ENCODE measurements around the gene TTPAL. TPM values are rescaled to one million over a fixed set of nuclear protein-coding genes. Genes with fewer than 3 reads are reported as not detected.

Gene TTPAL
- total RNA-seq, 2 donors from 2014 or later: 7.3 to 17.6 TPM

DNA sequence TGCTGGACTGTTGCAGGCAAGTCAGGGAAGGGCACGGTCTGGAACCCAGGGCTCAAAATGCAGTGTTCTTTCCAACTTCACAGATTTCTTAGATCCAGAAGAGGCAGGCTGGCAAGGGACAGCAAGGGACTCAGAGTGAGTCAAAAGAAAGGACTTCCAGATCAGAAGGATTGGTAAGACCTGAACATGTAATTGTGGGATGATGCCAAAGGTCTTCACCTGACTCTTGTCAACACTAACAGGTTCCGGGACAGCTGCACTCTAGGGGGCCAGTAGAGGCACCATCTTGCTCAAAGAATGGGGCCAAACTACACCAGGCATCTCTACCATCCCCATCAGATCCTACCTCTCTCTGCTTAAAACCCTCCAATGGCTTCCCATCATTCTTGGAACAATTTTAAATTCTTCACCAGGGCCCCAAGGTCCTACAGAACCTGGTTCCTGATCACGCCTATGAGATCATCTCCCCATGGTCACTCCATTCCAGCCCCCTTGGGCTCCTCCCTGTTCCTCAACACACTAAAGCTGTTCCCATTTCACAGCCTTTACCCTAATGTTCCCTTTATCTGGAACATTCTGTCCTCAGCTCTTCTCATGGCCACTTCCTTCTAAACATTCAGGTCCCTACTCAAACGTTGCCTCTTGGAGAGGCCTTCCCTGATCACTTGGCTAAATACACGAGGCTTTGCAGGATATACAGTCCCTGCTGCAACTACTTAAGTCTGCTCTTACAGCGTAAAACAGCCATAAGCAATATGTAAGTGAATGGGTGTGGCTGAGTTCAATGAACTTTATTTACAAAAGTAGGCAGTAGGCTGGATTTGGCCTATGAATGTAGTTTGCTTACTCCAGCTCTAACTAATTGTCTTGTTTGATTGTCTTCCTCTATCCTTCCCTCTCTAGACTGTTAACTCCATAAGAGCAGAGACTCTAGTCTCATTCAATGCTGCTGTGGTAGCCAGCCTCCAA is 29.6 kb upstream of the TTPAL start:
- ATAC-seq (ENCODE audit: insufficient number of reproducible peaks, low FRiP score, low read depth): no peak
- DNase-seq (ENCODE audit: low spot score): no peak
- no peak overlapping the region for H3K4me3 ChIP-seq
- no peaks in the 10 kb centered on the region for H3K9me3 ChIP-seq
- no peak overlapping the region for H3K27ac ChIP-seq
- no peaks in the 10 kb centered on the region for H3K36me3 ChIP-seq
- no peaks in the 10 kb centered on the region for H3K27me3 ChIP-seq (replicated peaks; ENCODE audit: insufficient read depth)
- H3K4me1 ChIP-seq (ENCODE audit: control insufficient read depth in 1 of 2, low read depth in 2 of 2): no peaks in the 10 kb centered on the region
- TF ChIP-seq, protein P1, sequence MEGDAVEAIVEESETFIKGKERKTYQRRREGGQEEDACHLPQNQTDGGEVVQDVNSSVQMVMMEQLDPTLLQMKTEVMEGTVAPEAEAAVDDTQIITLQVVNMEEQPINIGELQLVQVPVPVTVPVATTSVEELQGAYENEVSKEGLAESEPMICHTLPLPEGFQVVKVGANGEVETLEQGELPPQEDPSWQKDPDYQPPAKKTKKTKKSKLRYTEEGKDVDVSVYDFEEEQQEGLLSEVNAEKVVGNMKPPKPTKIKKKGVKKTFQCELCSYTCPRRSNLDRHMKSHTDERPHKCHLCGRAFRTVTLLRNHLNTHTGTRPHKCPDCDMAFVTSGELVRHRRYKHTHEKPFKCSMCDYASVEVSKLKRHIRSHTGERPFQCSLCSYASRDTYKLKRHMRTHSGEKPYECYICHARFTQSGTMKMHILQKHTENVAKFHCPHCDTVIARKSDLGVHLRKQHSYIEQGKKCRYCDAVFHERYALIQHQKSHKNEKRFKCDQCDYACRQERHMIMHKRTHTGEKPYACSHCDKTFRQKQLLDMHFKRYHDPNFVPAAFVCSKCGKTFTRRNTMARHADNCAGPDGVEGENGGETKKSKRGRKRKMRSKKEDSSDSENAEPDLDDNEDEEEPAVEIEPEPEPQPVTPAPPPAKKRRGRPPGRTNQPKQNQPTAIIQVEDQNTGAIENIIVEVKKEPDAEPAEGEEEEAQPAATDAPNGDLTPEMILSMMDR (IDR thresholded peaks at IDR 0.05): no peak

- H3K36me3 ChIP-seq: no peaks in the 10 kb centered on the region
- ATAC-seq (ENCODE audit: insufficient number of reproducible peaks, low FRiP score, low read depth): no peak
- H3K27ac ChIP-seq: no peak overlapping the region
- no peaks in the 10 kb centered on the region for H3K4me1 ChIP-seq (ENCODE audit: control insufficient read depth in 1 of 2, low read depth in 2 of 2)
- no peak for DNase-seq (ENCODE audit: low spot score)
- TF ChIP-seq, protein P1 (IDR thresholded peaks at IDR 0.05): no peak
- no peaks in the 10 kb centered on the region for H3K9me3 ChIP-seq
- H3K27me3 ChIP-seq (replicated peaks; ENCODE audit: insufficient read depth): no peaks in the 10 kb centered on the region
- no peak overlapping the region for H3K4me3 ChIP-seq
These were observed 27.8 kb upstream of the TTPAL start for GRCh38 chr20:44447827-44448419.

DNA sequence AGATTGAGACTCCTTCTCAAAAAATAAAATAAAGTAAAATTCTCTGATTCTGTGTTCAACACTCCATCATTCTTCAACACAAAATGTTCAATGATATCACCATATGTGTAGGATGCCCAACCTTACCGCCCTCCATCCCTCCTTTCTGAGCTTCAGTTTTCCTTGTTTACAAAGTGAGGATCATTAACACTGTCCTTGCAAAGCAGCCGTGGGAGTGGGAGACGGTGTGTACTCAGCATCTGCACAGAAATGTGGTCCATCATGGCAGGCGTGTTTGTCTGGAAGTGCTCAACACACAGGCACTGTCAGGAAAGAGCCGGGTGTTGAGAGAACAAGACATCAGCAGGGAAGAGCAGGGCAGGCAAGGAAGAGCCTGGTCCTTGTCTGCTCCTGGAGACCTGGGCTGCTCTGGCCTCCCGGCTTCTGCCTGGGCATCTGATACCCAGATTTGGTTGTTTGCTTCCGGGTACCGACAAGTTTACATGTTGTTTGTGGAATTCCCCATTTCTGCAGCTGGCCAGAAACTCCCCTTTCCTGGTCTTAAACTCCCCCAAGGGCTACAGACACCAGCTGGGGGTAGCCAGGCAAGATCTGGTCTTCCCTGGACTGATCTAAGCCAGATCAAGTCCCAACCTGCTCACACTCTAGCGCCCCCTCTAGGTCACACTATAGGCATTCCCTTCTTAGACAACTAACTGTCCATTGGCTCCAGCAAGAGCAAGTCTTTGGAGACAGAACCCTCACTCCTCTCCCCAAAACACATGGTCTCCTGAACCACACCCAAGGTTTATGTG is 26.7 kb upstream of the TTPAL start:
- TF ChIP-seq, protein P1 (IDR thresholded peaks at IDR 0.05): no peak
- H3K4me3 ChIP-seq: no peak overlapping the region
- no peaks in the 10 kb centered on the region for H3K9me3 ChIP-seq
- H3K27ac ChIP-seq: no peak overlapping the region
- H3K36me3 ChIP-seq: no peaks in the 10 kb centered on the region
- ATAC-seq (ENCODE audit: insufficient number of reproducible peaks, low FRiP score, low read depth): no peak
- no peaks in the 10 kb centered on the region for H3K27me3 ChIP-seq (replicated peaks; ENCODE audit: insufficient read depth)
- no peaks in the 10 kb centered on the region for H3K4me1 ChIP-seq (ENCODE audit: control insufficient read depth in 1 of 2, low read depth in 2 of 2)
- DNase-seq (ENCODE audit: low spot score): no peak

DNA sequence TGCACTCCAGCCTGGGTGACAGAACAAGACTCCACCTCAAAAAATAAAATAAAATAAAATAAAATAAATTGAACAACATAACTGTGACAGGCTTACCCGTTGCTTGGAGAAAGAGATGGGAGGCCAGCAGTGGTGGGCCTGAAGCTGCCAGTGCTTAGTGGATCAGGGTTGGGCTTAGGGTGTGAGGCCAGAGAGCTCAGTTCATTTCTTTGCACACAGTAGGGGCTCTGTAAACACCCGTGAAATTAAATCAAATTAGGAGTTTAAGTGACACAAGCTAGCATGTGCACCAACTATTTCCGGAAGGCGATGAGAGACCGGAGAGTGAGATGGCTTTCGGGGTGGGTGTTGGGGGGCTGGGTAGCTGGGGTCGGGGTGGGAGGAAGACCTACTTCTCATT is 25.8 kb upstream of the TTPAL start:
- H3K4me1 ChIP-seq (ENCODE audit: control insufficient read depth in 1 of 2, low read depth in 2 of 2): no peaks in the 10 kb centered on the region
- H3K9me3 ChIP-seq: no peaks in the 10 kb centered on the region
- no peak for DNase-seq (ENCODE audit: low spot score)
- no peaks in the 10 kb centered on the region for H3K36me3 ChIP-seq
- no peak overlapping the region for H3K27ac ChIP-seq
- TF ChIP-seq, protein P1 (IDR thresholded peaks at IDR 0.05): no peak
- ATAC-seq (ENCODE audit: insufficient number of reproducible peaks, low FRiP score, low read depth): no peak
- H3K4me3 ChIP-seq: no peak overlapping the region
- H3K27me3 ChIP-seq (replicated peaks; ENCODE audit: insufficient read depth): no peaks in the 10 kb centered on the region

All from thoracic aorta (tissue), 2 donors.